ENCODE measurements around the gene PDLIM1.

DNA sequence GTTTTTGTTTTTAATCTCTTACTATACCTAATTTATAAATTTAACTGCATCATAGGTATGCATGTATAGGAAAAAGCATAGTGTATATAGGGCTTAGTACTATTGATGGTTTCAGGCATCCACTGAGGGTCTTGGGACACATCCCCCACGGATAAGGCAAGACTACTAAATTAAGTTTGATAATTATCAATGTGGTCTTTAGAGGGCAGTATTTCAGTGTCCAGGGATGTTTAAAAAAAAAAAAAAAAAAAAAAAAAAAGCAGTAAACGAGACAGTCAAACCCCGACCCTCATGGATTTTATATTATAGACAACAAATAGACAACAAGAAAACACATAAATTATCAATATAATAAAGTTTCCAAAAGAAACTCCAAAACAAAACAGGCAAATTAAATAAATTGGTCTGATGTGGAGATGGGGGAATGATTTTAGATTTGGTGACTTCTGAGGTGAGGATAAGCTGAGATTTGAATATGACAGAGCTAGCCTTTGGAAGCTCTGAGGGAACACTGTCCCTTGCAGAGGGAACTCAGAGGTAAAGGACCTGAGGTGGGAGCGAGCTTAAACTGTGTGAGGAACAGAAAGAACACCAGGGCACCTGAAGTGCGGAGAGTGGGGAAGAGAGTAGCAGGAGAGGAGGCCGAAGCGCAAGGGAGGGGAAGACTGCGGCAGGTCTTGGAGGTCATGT lies 82.0 kb downstream of the PDLIM1 start:
- no peak for TF ChIP-seq EZH2 (IDR thresholded peaks at IDR 0.05; ENCODE audit: low read length)
- TF ChIP-seq, protein P1, sequence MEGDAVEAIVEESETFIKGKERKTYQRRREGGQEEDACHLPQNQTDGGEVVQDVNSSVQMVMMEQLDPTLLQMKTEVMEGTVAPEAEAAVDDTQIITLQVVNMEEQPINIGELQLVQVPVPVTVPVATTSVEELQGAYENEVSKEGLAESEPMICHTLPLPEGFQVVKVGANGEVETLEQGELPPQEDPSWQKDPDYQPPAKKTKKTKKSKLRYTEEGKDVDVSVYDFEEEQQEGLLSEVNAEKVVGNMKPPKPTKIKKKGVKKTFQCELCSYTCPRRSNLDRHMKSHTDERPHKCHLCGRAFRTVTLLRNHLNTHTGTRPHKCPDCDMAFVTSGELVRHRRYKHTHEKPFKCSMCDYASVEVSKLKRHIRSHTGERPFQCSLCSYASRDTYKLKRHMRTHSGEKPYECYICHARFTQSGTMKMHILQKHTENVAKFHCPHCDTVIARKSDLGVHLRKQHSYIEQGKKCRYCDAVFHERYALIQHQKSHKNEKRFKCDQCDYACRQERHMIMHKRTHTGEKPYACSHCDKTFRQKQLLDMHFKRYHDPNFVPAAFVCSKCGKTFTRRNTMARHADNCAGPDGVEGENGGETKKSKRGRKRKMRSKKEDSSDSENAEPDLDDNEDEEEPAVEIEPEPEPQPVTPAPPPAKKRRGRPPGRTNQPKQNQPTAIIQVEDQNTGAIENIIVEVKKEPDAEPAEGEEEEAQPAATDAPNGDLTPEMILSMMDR (optimal IDR thresholded peaks at IDR 0.05 in 1 of 3, IDR thresholded peaks at IDR 0.05 in 1 of 3, conservative IDR thresholded peaks at IDR 0.05 in 1 of 3; ENCODE audit: extremely low read depth in 1 of 3, insufficient read depth in 2 of 3, low read length in 3 of 3) = peak in 2 of 3 experiments; percentile 15 to 33

All from keratinocyte (primary cell).